Sigmoid colon (tissue), 7 donors: ENCODE measurements around the gene SLC12A8. TPM values are rescaled to one million over a fixed set of nuclear protein-coding genes. Genes with fewer than 3 reads are reported as not detected.

Source experiments
- DNase-seq: peaks from one replicate; pipeline ENCODE4 v3.0.0-alpha.2; 2019
- H3K27ac ChIP-seq, 4 donors: fragments of 200-600 bp; sonication (generic); one replicate each; pipeline ENCODE4 v1.5.1; 2016 to 2019; ENCODE audit warnings: mild to moderate bottlenecking in 1 of 4
- H3K27me3 ChIP-seq, 3 donors: fragments of 200-600 bp; sonication (generic); one replicate each; pipeline ENCODE4 v1.5.1; 2019; ENCODE audit warnings: mild to moderate bottlenecking in 1 of 3
- H3K36me3 ChIP-seq, 4 donors: fragments of 200-600 bp; sonication (generic); one replicate each; pipeline ENCODE4 v1.5.1; 2016 to 2019
- H3K4me1 ChIP-seq, 4 donors: fragments of 200-600 bp; sonication (generic); one replicate each; pipeline ENCODE4 v1.5.1; 2017 to 2019
- H3K4me3 ChIP-seq, 4 donors: fragments of 200-600 bp; sonication (generic); one replicate each; pipeline ENCODE4 v1.5.1; 2017 to 2019; ENCODE audit warnings: mild to moderate bottlenecking in 2 of 4, moderate library complexity in 1 of 4
- H3K9me3 ChIP-seq, 4 donors: fragments of 200-600 bp in 3 of 4; sonication (generic) in 3 of 4; one replicate each; pipeline versions ENCODE4 v1.5.1 to v1.6.1; 2013 to 2019
- CTCF ChIP-seq, 4 experiments: fragments of 450-650 bp in 3 of 4; fragments of 200-600 bp in 1 of 4; IDR thresholded peaks; one replicate each; pipeline ENCODE4 v1.5.1; 2016 to 2019; ENCODE audit warnings: antibody characterized with exemption in 4 of 4, mild to moderate bottlenecking in 3 of 4, moderate library complexity in 2 of 4
- EP300 ChIP-seq, 4 donors: sonication (generic); formaldehyde crosslinking; IDR thresholded peaks; one replicate each; pipeline ENCODE4 v1.6.1; 2017; ENCODE audit warnings: antibody characterized with exemption in 4 of 4
- POLR2A ChIP-seq, 2 donors: fragments of 450-650 bp; IDR thresholded peaks; one replicate each; pipeline ENCODE4 v1.6.1; 2016; ENCODE audit warnings: antibody characterized with exemption in 2 of 2, mild to moderate bottlenecking in 2 of 2, moderate library complexity in 2 of 2
- POLR2AphosphoS5 ChIP-seq, 4 donors: sonication (generic); formaldehyde crosslinking; IDR thresholded peaks; one replicate each; pipeline ENCODE4 v1.6.1; 2017; ENCODE audit warnings: antibody characterized with exemption in 4 of 4
- WGBS, 2 donors: extraction: QIAGEN DNeasy Blood & Tissue Kit; methylation state at CpG; one replicate each; pipeline ENCODE4 v1.1.7; 2013; 5-methylcytosine and 5-hydroxymethylcytosine counted together
- intact Hi-C: fragments of 100-400 bp; cut with DNase I; formaldehyde crosslinking; loops from one replicate; pipeline ENCODE4 v1.15.1; 2023
- polyA plus RNA-seq, 3 donors: library from polyadenylated mRNA; stranded (reverse); fragments of 200-250 nt; gene quantifications; one replicate each; pipeline ENCODE4 v1.2.3, GENCODE V29; 2013
- total RNA-seq, 4 donors: library from RNA; depleted of rRNA; stranded (reverse); fragments of >200 nt; gene quantifications; one replicate each; pipeline ENCODE4 v1.1.0, GENCODE V29; 2016
- donor health status: healthy with polysubstance abuse.
- donor health status: Bipolar disorder and iron deficiency.
- donor health status: healthy.

The SLC12A8 gene
- total and polyA plus RNA-seq, 7 donors, result 0.33 to 6.3 (median 1.7) TPM; not detected in 3

- intact Hi-C loops, result loop anchor here (10.0 kb wide), 2 partner anchors 274 to 526 kb away; no protein-coding TSS in a partner anchor
- DNase-seq, result no peak
- WGBS, 2 donors, result 88 to 96% methylated on average over 3 of the region's 3 CpGs
- H3K4me3 ChIP-seq, result no peak overlapping the region
- TF ChIP-seq EP300 (IDR thresholded peaks at IDR 0.05) (no peak), POLR2A (IDR thresholded peaks at IDR 0.05) (no peak), POLR2AphosphoS5 (IDR thresholded peaks at IDR 0.05) (no peak), CTCF (IDR thresholded peaks at IDR 0.05) (no peak)
- H3K9me3 ChIP-seq, result no peaks in the 10 kb centered on the region
- H3K27me3 ChIP-seq, result no peaks in the 10 kb centered on the region
- no peaks in the 10 kb centered on the region for H3K36me3 ChIP-seq
- H3K27ac ChIP-seq, result peak overlapping the region; percentile 1 to 95 (median 90)
- H3K4me1 ChIP-seq, result peaks cover 0 to 70% (median 63%) of the 10 kb centered on the region in 4 donors
These were observed 154.0 kb downstream of the SLC12A8 start for GRCh38 chr3:125058529-125058928.

GRCh38 chr3:125057186-125057850 is 155.2 kb downstream of the SLC12A8 start:
- TF ChIP-seq CTCF (IDR thresholded peaks at IDR 0.05), result no peak
- TF ChIP-seq POLR2AphosphoS5 (IDR thresholded peaks at IDR 0.05), result peak in 3 of 4 donors; percentile 31 to 54 (median 47)
- H3K27me3 ChIP-seq, result no peaks in the 10 kb centered on the region
- H3K36me3 ChIP-seq, result no peaks in the 10 kb centered on the region
- 87 to 89% methylated on average over 3 of the region's 3 CpGs for WGBS, 2 donors
- peaks cover 0 to 70% (median 63%) of the 10 kb centered on the region in 4 donors for H3K4me1 ChIP-seq
- peak; percentile 79 for DNase-seq
- intact Hi-C loops, result loop anchor here (10.0 kb wide), 2 partner anchors 273 to 527 kb away; no protein-coding TSS in a partner anchor
- no peak overlapping the region for H3K4me3 ChIP-seq
- H3K9me3 ChIP-seq, result no peaks in the 10 kb centered on the region
- peak overlapping the region; percentile 85 to 95 (median 94) for H3K27ac ChIP-seq

- H3K36me3 ChIP-seq, result no peaks in the 10 kb centered on the region
- no peaks in the 10 kb centered on the region for H3K9me3 ChIP-seq
- H3K4me1 ChIP-seq, result peaks cover 0 to 71% (median 64%) of the 10 kb centered on the region in 4 donors
- H3K4me3 ChIP-seq, result peak within 1 kb of the TSS; percentile 64 to 81 (median 79)
- DNase-seq, result peak; percentile 95
- H3K27ac ChIP-seq, result peak within 1 kb of the TSS; percentile 93 to 95 (median 94)
- TF ChIP-seq POLR2AphosphoS5 (IDR thresholded peaks at IDR 0.05) (peak; percentile 33 to 70 (median 66)), POLR2A (IDR thresholded peaks at IDR 0.05) (peak in 1 of 2 donors; percentile 30), CTCF (IDR thresholded peaks at IDR 0.05) (no peak), EP300 (IDR thresholded peaks at IDR 0.05) (no peak)
- WGBS, 2 donors, result 2 to 3% methylated on average over 67 of the region's 67 CpGs
- intact Hi-C loops, result loop anchor here (2.0 to 10.0 kb wide), 3 partner anchors 53 to 529 kb away; no protein-coding TSS in a partner anchor
- H3K27me3 ChIP-seq, result no peaks in the 10 kb centered on the region
These were observed 156.4 kb downstream of the SLC12A8 start, which contains the start of gene HEG1 for GRCh38 chr3:125055913-125056745. TSS of gene HEG1 (minus strand) at chr3:125055997. CDS start at chr3:125055890, 107 bp downstream.

DNA sequence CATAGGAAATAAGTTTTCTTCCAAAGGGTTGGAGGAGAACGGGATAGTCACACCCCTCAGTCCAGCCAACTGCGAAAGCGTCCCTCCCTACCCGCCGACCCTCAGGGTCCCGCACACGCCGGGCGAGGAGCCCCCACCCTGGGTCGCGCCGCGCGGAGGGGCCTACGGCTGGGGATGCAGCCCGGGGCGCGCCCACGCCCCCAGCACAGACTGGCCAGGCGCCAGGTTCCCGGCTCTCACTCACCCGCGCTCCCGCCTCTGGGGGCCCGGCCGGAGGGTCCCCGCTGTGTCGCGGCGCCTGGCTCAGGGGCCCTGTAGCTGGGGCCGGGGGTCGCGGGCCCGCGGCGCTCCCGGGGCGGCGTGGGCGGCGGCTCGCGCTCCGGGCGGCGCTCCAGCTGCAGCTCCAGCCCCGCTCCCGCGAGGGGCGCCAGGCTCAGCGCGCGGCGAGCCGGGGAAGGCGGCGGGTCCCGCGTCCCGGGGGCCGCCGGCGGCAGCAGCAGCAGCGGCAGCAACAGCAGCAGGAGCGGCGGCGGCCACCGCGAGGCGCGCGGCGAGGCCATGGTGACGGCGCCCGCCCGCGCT is 157.1 kb downstream of the SLC12A8 start:
- DNase-seq, result no peak
- Histone ChIP-seq H3K9me3 (no peaks in the 10 kb centered on the region), H3K27ac (peak overlapping the region; percentile 93 to 95 (median 94)), H3K36me3 (no peaks in the 10 kb centered on the region), H3K4me1 (peaks cover 0 to 70% (median 64%) of the 10 kb centered on the region in 4 donors), H3K4me3 (peak overlapping the region; percentile 64 to 81 (median 79)), H3K27me3 (no peaks in the 10 kb centered on the region)
- WGBS, 2 donors, result 0 to 1% methylated on average over 78 of the region's 78 CpGs
- TF ChIP-seq POLR2A (IDR thresholded peaks at IDR 0.05), result no peak
- TF ChIP-seq EP300 (IDR thresholded peaks at IDR 0.05), result no peak
- no peak for TF ChIP-seq POLR2AphosphoS5 (IDR thresholded peaks at IDR 0.05)
- no peak for TF ChIP-seq CTCF (IDR thresholded peaks at IDR 0.05)
- intact Hi-C loops, result loop anchor here (2.0 to 10.0 kb wide), 3 partner anchors 53 to 529 kb away; no protein-coding TSS in a partner anchor
